GM18909 (cell line): ENCODE results near the gene GNB1.

Experiments
- ATAC-seq: cut with Tn5 transposase; IDR thresholded peaks from one replicate; pipeline ENCODE4 v1.9.1; 2021; ENCODE audit warnings: mild to moderate bottlenecking; ENCODE audit not compliant: unreplicated experiment, poor library complexity

GNB1 gene

DNA sequence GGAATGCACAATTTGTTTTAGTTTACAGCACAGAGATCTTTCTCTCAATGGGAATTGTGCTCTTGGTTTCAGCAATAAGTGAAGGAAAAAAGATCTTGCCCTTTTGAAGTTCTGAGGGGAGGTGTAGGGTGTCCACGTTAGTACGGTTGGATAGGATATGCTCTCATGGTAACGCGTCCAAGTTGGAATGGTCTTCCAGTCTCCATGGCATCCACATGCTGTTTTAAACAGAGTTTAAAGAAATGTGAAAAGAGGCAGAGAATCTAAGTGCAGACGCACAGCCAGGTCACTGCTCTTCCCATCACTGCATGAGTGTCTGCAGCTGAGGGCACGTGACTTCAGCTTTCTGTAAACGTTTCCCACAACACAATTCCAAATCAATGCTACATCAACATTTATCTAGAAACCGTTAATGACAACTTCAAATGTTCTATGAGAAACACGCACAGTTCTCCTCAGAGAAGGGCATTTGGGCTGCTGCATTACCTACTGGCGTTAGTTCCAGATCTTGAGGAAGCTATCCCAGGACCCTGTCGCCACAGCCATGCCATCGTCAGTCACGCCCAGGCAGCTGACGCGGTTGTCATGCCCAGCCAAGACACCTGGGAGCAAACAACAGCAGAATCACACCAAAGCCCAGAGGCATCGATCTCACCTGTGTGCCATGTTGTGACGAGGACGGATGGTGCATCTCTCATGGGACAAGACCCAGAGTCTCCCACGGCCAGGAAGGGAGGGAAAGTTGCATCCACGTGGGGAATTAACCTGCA, 103.9 kb downstream of the GNB1 start:
- ATAC-seq: no peak

DNA sequence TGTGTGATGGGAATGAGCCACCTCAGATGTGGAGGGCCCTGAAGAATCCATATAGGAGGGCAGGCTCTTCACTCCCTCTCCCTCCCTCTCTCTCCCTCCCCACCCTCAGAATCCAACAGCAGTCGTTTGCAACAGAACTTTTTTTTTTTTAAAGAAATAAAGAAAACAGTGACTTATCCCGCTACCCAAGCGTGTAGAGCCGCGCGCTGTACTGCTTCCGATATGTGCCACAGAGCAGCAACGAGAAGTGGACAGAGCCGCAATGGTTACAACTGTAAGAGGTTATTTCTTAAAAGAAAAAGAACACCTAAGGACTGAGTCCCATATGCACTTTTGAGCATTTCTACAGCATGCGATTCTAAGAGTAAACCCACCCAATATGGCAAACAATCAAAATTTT, 105.2 kb downstream of the GNB1 start:
- ATAC-seq: no peak

DNA sequence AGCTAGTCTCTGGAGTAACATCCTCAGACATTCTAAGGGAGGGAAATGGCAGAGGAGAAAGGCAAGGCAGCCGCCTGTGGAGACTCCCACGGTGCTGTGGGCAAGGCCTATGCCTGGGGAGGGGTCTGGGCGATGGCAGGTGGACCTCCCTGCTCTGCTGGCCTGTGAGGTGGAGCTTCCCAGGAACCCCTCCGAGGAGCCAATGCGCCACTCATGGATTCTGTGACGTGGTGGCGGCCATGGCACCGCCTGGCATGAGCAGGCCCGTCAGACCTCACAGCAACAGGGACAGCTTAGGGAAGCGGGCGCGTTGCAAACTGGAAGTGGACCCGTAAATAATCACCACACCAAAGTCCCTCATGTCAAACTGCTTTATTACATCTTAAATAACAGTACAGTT, 106.0 kb downstream of the GNB1 start:
- ATAC-seq: no peak

DNA sequence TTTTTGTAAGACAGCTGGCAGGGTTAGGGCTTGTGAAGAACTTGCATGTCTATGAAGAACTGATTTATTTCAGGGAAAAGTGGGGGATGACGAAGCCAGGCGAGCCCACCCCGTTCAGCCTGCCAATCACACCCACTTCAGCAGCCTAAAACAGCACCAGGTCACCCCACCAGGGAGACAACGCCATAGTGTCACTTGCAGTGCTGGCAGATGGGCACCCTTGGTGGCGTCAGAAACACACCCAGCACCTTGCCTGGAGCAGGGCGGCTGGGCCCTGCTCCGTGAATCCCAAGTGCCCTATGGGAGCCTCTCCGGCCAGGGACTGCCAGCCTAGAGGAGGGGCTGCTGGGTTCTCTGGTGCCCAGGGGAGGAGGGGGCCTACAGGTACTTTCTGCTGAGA, 107.6 kb downstream of the GNB1 start:
- ATAC-seq: no peak

DNA sequence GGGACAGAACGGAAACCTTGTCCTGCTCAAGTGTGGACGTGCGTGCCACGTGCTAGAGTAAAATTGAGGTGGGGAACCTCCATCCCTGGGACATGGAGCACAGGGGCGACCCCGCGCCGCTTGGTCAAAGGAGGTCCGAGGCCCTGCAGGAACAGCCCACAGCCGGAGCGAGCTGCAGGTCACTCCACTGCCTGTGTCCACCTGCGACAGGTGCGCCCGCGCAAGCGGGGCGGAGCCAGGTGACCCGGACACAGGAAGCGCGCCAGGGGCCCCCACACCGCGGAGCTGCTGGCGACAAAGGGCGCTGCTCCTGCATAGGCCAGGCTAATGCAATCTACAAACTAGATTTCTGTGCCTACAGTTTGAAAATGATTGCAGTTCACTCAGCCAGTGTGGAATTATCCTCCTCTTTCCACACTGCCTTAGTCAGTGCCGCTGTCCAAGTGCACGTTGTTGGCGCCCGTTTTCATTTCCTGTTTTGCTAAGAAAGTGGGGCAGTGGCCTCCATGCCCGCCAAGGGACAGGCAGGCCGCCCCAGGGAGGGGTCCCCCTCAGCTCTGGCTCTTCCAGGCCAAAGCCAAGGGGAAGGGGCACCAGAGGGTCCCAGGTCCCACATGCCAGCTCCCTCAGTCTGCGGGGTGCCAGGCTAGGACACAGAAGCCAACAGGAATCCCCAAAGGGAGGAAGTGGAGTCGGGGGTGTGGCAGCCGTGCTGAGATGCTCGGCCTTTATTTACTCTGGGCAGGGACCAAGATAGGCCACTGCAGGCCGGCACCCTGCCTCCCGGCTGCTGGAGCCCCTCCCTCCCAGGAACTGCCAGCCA, 108.3 kb downstream of the GNB1 start:
- ATAC-seq: no peak

DNA sequence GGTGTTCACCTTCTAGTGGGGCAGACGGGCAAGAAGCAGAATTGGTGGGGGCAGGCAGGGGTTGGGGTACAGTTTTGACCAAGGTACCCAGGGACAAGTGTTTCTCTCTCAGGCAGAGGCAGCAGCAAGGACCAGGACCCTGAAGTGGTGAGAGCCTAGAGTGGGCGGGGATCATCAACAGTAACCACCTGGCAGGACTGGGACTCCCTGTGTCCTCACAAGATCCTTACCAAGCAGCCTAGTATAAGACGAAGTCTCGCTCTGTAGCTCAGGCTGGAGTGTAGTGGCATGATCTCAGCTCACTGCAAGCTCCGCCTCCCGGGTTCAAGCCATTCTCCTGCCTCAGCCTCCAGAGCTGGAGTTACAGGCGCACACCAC, 109.4 kb downstream of the GNB1 start:
- no peak for ATAC-seq

DNA sequence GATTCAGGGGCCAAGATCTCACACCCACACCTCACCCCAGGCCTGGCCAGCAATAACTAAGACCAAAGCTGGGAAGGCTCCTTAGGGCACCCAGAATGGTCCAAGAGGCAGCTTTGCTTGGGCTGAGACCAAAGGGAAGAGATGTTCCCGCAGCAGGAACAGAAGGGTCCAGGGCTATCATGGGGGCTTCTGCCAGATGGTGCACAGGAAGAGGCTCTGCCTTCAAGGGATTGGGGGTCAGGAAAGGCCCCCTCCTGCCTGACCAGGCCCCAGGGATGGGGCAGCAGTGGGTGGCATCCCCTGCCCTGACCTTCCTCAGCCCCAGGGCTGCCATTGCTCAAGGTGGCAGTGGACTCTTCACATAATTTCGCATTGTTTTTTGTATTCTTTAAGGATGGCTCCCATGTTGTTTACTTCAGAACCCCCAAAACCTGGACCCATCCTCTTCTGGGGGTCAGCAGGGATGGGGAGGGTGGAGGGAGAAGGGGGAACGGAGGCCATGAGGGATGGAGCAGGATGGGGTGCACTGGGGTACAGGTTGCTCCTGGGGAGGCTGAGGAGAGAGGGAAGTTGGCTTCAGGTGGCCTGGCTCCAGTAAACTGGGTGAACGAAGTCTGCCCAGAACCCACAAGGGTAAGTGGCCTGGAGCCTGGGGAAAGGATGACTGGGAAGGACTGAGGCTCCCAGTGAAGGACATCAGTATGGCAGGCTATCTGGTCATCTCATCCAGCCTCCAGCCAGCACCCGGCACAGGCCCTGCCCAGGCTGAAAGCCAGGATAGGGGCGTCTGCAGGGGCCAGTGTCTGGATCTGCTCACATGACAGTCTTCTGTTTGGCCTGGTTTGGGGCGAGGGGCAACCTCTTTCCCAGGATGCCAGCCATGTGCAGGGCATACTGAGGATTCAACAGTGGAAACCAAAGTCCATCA, 110.0 kb downstream of the GNB1 start:
- ATAC-seq: no peak

DNA sequence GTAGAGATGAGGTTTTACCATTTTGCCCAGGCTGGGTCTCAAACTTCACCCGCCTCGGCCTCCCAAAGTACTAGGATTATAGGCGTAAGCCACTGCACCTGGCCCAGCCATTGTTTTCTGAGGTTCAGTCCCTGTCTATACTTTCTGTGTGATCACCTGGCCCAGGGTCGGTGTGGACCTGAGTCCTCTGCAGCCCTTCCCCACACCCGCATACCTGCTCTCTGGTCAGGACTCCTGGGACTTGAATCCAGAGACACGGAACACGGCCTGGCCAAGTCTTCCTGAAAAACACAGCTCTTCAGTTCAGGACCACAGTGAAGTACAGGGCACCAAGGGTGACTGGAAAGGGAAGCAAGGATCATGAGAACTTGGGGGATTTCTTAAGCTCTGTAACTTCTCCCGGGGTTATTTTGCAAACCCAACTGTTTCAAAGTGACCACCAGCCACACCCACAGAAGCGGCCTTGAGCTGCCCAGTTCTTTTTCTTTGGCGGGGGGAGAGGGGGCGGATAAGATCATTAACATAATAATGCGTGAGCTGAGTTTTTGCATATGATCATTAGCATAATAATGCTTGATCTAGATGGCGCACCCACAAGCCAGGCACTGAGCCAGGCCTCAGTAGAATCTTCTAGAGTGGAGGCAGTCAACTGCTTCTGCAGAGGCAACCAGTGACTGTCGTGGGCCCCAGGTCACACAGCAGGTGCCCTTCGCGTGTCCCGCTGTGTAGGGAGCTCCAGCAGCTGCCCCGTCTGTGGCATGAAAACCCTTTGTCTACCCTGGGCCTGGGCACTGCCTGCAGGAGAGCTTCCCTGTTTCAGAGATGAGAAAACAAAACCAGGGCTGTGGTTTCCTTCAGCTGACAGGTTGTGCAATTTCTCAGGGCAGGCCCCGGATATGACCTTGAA, 110.9 kb downstream of the GNB1 start:
- ATAC-seq: peak; percentile 35

DNA sequence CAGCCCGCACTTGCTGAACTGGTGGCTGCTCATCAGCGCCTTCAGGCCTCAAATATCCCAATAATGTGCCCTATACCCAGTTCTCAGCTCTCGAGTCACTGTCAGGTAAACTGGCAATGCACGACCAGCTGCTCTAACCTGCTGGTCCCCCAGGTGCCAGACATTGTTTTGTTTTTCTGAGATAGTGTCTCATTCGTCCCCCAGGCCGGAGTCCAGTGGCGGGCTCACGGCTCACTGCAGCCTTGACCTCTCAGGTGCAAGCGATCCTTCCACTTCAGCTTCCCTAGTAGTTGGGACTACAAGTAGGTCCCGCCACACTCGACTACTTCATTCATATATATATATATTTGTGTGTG, 111.6 kb downstream of the GNB1 start:
- no peak for ATAC-seq

DNA sequence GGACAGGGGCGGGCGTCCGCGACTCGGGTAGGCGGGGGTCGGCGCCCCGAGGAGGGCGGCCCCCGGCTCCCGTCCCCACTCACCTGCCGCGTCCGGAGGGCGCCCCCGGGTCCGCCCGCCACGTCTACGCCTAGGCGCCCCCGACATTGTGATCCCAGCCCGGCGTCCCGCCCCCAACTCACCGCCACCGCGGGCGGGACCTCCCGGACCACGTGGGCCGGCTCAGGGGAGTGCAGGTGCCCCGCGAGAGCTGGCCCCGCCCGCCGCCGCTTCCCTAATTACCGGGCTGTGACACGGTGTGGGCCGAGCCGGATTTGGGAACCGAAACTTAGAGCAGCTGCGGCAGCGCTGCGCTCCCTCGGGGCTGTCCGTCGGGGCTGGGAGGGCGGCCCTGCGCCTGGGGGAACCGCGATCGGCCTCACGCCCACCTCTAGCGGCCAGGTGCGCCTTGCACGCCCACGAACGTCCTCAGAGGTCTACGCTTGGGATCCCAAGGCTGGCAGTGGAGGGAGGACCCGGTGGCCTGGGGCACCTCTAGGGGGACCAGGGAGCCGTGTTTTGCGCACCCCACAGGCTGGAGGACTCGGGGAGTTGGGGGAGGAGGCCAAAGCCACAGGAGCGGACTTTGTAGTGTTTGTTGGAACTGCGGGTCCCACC, 112.1 kb downstream of the GNB1 start:
- ATAC-seq: peak; percentile 67

DNA sequence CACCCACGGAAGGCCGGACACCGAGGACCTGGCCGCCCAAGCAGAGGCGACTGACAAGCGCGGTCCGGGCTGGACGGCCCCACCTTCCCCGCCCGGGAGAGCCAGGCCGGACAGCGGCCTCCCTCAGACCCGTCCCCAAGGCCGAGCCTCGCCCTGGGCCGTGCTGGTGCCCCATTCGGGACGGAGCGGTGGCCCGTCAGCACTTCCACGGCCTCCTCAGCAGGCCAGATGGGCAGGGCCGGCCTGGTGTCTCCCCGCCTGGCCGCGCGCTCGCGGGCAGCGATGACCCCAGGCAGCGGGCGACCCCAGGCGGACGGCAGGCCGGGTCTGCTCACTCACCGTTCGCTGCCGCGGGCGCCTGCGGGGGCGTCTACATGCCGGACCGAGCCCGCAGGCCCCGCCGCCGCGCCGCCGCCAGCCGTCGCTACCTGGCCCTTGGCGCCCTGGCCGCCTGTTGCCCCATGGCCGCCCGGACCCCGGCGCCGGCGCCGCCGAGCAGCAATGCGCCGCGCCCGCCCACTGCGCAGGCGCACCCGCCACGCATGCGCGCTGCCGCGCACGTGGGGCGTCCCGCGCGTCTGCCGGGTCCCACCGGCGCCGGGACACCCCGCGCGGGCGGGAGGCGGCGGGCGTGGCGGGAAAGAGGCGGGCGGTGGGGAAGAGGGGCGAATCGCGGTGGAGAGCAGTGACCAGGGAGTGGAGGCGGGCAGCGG, 112.8 kb downstream of the GNB1 start, which contains the start of gene NADK:
NADK (minus strand) TSS at position 521 of the 713 bp plus-strand sequence. CDS start 13,064 bp downstream, outside the sequence.
- ATAC-seq: peak; percentile 32

DNA sequence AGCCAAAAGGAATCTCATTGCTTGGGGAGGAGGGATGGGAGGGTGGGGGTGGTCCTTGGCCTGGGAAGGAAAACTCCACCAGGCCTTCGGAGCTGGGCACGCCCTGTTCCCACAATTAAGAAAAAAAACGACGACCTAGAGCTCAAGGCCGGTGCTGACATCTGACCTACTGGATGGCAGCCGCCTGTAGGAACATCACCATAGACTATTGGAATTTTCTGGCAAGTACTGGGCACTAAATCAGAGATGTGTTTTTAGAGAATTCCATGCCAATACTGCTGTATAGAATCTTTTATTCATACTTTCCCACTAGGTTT, 113.3 kb downstream of the GNB1 start:
- no peak for ATAC-seq

DNA sequence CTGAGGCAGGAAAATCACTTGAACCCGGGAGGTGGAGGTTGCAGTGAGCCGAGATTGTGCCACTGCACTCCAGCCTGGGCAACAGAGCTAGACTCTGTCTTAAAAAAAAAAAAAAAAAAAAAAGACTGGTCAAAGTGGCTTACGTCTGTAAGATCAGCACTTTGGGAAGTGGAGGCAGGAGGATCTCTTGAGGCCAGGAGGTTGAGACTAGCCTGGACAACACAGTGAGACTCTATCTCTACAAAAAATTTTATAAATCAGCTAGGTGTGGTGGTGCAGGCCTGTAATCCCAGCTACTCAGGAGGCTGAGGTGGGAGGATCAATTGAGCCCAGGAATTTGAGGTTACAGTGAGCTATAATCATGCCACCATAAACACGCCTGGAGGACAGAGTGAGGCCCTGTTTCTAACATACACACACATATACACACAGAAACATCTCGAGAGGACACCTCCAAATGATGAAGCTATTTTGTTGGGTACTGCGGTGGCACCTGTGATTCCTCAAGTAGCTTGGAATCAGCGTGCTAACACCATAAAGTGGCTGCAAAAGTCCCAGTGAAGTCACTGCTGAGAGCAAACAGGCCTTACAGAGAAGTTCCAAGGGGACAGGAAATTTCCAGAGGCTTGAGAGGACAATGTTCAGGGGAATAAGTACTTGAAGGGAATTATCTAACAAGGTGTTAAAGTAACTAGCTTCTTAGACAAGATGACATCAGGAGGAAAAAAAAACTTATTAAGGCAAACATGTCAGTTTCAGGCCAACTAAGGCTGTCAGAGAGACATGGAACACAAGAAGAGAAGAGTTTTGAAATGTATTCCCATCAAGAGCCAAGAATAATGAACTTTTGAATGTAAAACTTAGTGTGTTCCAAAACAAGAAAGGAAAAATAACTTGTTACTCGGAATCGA, 114.0 kb downstream of the GNB1 start:
- ATAC-seq: no peak

DNA sequence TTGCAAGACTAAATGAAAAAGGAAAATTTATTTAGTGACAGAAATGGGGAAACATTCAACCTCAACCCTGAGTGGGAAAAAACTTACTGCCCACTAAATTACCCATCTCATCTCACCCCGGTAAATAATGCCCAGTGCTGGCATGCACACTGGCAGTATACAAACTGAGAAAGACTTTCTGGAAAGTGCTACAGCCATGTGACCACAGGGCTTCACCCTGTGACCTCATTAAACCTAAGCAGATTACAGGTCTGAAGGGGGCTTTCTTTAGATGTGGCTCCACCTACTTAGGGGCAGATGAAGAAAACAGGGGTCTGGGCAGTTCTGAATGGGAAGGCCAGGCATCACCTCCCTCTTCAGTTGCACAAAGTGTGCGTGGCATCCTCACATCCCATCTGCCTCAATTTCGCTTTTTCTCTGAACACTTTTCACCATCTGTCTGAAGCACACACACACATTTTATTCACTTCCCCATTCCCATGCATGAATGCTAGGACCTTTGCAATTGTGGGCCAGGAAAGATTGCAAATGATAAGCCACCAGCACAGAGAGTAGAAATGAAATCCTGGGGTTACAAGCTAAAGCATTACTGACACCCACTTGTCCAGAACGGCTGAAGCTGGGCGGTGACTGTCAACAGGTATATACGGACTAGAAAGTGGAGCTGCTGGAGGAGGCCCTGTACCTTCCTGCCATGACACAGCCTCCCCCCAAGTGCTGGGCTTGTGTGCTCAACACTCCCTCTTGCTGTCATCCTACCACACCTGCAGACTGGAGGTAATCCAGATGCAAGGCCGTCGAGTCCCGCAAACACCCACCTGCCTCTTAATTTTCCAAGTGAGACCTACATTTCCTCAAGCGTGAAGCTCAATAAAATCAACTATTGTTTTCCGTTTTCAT, 115.3 kb downstream of the GNB1 start:
- no peak for ATAC-seq

DNA sequence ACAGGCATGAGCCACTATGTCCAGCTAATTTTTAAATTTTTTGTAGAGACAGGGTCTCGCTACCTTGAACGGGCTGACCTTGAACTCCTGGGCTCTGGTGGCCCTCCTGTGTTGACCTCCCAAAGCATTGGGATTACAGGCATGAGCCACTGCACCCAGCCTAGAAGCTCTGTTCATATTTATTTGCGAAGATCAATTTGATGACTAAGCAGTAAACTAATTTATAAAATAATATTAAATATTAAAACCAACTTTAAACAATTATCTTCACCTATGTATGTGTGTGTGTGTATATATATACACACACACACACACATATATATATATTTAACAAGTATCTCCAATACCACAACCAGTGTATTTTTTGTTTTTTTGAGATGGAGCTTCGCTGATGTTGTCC, 117.0 kb downstream of the GNB1 start:
- ATAC-seq: no peak

DNA sequence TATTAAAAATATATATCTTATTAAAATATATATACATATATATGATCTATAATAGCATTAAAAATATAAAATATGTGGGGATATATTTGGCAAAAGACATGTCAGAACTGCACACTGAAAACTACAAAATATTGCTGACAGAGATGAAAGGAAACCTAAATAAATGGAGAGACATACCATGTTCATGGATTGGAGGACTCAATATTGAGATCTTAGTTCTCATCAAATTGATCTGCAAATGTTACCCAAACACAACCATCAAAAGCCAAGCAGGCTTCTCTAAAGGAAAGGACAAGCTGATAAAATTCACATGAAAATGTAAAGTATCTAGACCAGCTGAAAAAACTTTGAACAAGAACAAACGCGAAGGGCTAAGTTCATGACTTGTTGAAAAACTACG, 119.8 kb downstream of the GNB1 start:
- no peak for ATAC-seq

DNA sequence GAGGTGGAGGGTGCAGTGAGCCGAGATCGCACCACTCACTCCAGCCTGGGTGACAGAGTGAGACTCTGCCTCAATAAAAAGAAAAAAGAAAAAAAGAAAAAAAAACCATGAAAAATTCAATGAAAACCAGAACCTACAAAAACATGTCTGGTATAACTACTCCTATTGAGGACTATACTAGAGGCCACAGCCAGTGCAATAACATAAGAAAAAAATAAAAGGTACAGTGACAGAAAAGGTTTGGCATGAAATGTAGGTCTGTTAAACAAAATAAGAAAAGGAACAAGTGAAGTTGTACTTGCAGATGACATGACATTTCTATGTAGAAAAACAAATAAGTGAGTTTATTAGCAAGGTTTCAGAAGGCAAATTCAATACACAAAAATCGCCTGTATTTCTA, 120.8 kb downstream of the GNB1 start:
- ATAC-seq: no peak
